ENCODE data around the gene ADGRB3. TPM values are rescaled to one million over a fixed set of nuclear protein-coding genes. Genes with fewer than 3 reads are reported as not detected.

ADGRB3 gene
- polyA plus RNA-seq, 3 donors: 0.04 to 0.23 (median 0.05) TPM

- H3K36me3 Mint-ChIP-seq: no peaks in the 10 kb centered on the region
- no peaks in the 10 kb centered on the region for H3K27me3 ChIP-seq (ENCODE audit: control insufficient read depth in 2 of 2, insufficient read depth in 2 of 2, low read length in 2 of 2)
- peak overlapping the region in 1 of 7 donors; percentile 19 for H3K27ac Mint-ChIP-seq
- no peak for DNase-seq
- peaks cover 0 to 11% (median 5%) of the 10 kb centered on the region in 7 donors for H3K9me3 Mint-ChIP-seq
- H3K4me1 Mint-ChIP-seq: no peaks in the 10 kb centered on the region
- WGBS (ENCODE audit: insufficient coverage): 58% methylated on average over 3 of the region's 3 CpGs
- no peak overlapping the region for H3K4me3 Mint-ChIP-seq
- no peak overlapping the region for H3K9ac ChIP-seq (ENCODE audit: insufficient read depth, low read length, poor library complexity, severe bottlenecking)
- no peaks in the 10 kb centered on the region for H3K36me3 ChIP-seq (replicated peaks in 1 of 2; ENCODE audit: control insufficient read depth in 1 of 2, insufficient read depth in 2 of 2, low read length in 2 of 2)
- H2AFZ ChIP-seq (ENCODE audit: insufficient read depth, low read depth, low read length, poor library complexity, severe bottlenecking): no peak overlapping the region
- H3K4me1 ChIP-seq (ENCODE audit: control insufficient read depth in 1 of 2, insufficient read depth in 2 of 2, low read length in 2 of 2): no peaks in the 10 kb centered on the region
- no peak for TF ChIP-seq CTCF (IDR thresholded peaks at IDR 0.05)
- H3K9me3 ChIP-seq (replicated peaks in 1 of 2; ENCODE audit: control insufficient read depth in 1 of 2, insufficient read depth in 1 of 2, low read length in 2 of 2): peaks cover 6 to 12% of the 10 kb centered on the region in 2 donors
- H3K27ac ChIP-seq (ENCODE audit: low read depth in 1 of 2, low read length in 2 of 2): no peak overlapping the region
- H4K20me1 ChIP-seq (ENCODE audit: insufficient read depth, low read length): no peaks in the 10 kb centered on the region
- H3K4me3 ChIP-seq (replicated peaks in 1 of 3; ENCODE audit: low read depth in 2 of 3, low read length in 3 of 3): no peak overlapping the region
- intact Hi-C loops (cut with micrococcal nuclease): no loop called here
- H3K4me2 ChIP-seq (replicated peaks; ENCODE audit: extremely low read depth, low read length, poor library complexity, severe bottlenecking): no peak overlapping the region
- H3K27me3 Mint-ChIP-seq (ENCODE audit: low read depth in 3 of 3): no peaks in the 10 kb centered on the region
- H3K79me2 ChIP-seq (ENCODE audit: insufficient read depth, low read length): no peaks in the 10 kb centered on the region
These were observed 773.8 kb downstream of the ADGRB3 start for GRCh38 chr6:69408886-69409285.

DNA sequence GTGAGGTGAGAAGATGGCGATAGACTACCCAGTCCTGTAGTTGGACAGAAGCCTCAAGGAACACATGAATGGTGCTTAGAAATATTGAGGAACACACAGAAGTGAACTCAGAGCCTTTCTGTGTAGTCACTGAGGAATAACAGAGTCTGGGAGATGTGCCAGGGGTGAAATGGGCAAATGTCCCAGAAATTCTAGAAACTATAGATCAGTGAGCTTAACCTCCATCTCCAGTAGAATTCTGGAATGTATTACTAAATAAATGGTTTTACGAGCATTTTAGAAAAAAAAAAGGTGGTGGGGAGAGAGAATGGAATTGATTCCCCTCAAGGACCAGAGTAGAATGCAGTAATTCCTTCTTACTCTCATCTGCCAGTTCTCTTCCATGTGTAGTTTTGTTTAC is 781.7 kb downstream of the ADGRB3 start:
- H3K27me3 Mint-ChIP-seq (ENCODE audit: low read depth in 3 of 3): peaks cover 0 to 2% (median 0%) of the 10 kb centered on the region in 3 donors
- H2AFZ ChIP-seq (ENCODE audit: insufficient read depth, low read depth, low read length, poor library complexity, severe bottlenecking): no peak overlapping the region
- DNase-seq: no peak
- H4K20me1 ChIP-seq (ENCODE audit: insufficient read depth, low read length): no peaks in the 10 kb centered on the region
- no peak overlapping the region for H3K4me3 ChIP-seq (replicated peaks in 1 of 3; ENCODE audit: low read depth in 2 of 3, low read length in 3 of 3)
- H3K27me3 ChIP-seq (ENCODE audit: control insufficient read depth in 2 of 2, insufficient read depth in 2 of 2, low read length in 2 of 2): no peaks in the 10 kb centered on the region
- H3K4me2 ChIP-seq (replicated peaks; ENCODE audit: extremely low read depth, low read length, poor library complexity, severe bottlenecking): no peak overlapping the region
- H3K4me3 Mint-ChIP-seq: no peak overlapping the region
- no peaks in the 10 kb centered on the region for H3K36me3 Mint-ChIP-seq
- TF ChIP-seq CTCF (IDR thresholded peaks at IDR 0.05): no peak
- WGBS (ENCODE audit: insufficient coverage): 100% methylated on average over 1 of the region's 2 CpGs
- H3K9me3 Mint-ChIP-seq: peaks cover 0 to 18% (median 3%) of the 10 kb centered on the region in 7 donors
- no peak overlapping the region for H3K9ac ChIP-seq (ENCODE audit: insufficient read depth, low read length, poor library complexity, severe bottlenecking)
- intact Hi-C loops (cut with micrococcal nuclease): no loop called here
- no peaks in the 10 kb centered on the region for H3K79me2 ChIP-seq (ENCODE audit: insufficient read depth, low read length)
- peaks cover 0 to 2% of the 10 kb centered on the region in 2 donors for H3K9me3 ChIP-seq (replicated peaks in 1 of 2; ENCODE audit: control insufficient read depth in 1 of 2, insufficient read depth in 1 of 2, low read length in 2 of 2)
- no peaks in the 10 kb centered on the region for H3K36me3 ChIP-seq (replicated peaks in 1 of 2; ENCODE audit: control insufficient read depth in 1 of 2, insufficient read depth in 2 of 2, low read length in 2 of 2)
- H3K27ac Mint-ChIP-seq: no peak overlapping the region
- no peaks in the 10 kb centered on the region for H3K4me1 Mint-ChIP-seq
- no peaks in the 10 kb centered on the region for H3K4me1 ChIP-seq (ENCODE audit: control insufficient read depth in 1 of 2, insufficient read depth in 2 of 2, low read length in 2 of 2)
- H3K27ac ChIP-seq (ENCODE audit: low read depth in 1 of 2, low read length in 2 of 2): no peak overlapping the region
